Tibial nerve (tissue), 4 donors: ENCODE results near the gene TIE1.

Experiments
- EP300 ChIP-seq, 2 donors: sonication (generic); formaldehyde crosslinking; IDR thresholded peaks; one replicate each; pipeline ENCODE4 v1.6.1; 2017; ENCODE audit warnings: antibody characterized with exemption in 2 of 2, mild to moderate bottlenecking in 1 of 2
- POLR2A ChIP-seq, 2 donors: fragments of 450-650 bp; IDR thresholded peaks; one replicate each; pipeline ENCODE4 v1.6.1; 2017; ENCODE audit warnings: antibody characterized with exemption in 2 of 2, mild to moderate bottlenecking in 2 of 2, moderate library complexity in 2 of 2
- TF ChIP-seq, protein P1 (sequence below), 5 experiments: fragments of 200-600 bp in 3 of 5; fragments of 450-650 bp in 2 of 5; sonication (generic) in 3 of 5; IDR thresholded peaks; one replicate each; pipeline ENCODE4 v1.5.1; 2016 to 2019; ENCODE audit warnings: antibody characterized with exemption in 5 of 5, mild to moderate bottlenecking in 3 of 5, moderate library complexity in 2 of 5

DNA sequence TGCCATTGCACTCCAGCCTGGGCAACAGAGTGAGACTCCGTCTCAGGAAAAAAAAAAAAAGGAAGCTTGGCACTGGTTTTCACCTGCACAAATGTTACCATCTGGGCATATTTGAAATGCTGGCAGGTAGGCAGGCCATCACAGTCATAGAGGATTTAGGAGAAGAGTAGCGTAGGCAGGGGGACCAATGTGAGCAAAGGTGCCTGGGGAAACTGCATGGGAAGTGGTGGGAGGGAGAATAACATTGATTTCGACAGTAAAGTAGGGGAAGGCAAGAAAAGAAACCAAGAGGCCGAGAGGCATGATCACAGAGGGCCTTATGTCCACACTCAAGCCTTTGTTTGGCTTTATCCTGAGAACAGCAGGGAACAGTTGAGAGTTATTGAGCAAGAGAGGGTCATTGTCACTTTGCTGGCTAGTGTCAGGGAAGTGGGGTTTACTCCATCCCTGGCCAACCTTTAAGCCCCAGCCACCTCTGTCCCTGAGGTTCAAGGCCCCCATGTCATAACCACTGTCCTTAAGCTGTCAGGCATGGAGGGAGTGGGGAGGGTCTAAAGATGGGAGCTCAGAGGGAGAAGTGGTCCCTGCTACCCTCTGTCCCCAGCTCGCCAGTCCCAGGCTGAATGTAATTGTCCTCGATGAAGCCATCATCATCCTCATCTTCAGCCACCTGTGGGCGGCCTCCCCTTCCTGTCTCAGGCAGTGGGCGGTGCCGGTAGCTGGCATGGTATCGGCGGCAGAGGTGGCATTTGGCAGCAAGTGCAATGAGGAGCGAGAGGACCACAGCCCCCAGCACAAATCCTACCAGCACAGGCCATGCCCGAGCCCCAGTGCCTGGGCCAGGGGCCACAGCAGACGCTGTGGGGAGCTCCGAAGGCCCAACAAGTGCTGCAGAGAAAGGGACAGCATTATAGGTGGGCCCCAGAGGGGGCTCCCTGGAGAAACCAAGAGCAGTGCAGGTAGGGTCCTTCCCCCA lies 18.3 kb upstream of the TIE1 start:
- TF ChIP-seq, protein P1, sequence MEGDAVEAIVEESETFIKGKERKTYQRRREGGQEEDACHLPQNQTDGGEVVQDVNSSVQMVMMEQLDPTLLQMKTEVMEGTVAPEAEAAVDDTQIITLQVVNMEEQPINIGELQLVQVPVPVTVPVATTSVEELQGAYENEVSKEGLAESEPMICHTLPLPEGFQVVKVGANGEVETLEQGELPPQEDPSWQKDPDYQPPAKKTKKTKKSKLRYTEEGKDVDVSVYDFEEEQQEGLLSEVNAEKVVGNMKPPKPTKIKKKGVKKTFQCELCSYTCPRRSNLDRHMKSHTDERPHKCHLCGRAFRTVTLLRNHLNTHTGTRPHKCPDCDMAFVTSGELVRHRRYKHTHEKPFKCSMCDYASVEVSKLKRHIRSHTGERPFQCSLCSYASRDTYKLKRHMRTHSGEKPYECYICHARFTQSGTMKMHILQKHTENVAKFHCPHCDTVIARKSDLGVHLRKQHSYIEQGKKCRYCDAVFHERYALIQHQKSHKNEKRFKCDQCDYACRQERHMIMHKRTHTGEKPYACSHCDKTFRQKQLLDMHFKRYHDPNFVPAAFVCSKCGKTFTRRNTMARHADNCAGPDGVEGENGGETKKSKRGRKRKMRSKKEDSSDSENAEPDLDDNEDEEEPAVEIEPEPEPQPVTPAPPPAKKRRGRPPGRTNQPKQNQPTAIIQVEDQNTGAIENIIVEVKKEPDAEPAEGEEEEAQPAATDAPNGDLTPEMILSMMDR (IDR thresholded peaks at IDR 0.05) = no peak
- TF ChIP-seq POLR2A (IDR thresholded peaks at IDR 0.05) (no peak), EP300 (IDR thresholded peaks at IDR 0.05) (no peak)
